Spleen (tissue), 11 donors: Measurements from ENCODE around the gene ZNF75A. TPM values are rescaled to one million over a fixed set of nuclear protein-coding genes. Genes with fewer than 3 reads are reported as not detected.

Experiments
- DNase-seq: peaks from one replicate; pipeline ENCODE4 v3.0.0-alpha.2; 2020
- H3K27ac ChIP-seq, 8 donors: fragments of 200-600 bp; sonication (generic) in 7 of 8; 1 replicate in 4 of 8; 2 replicates in 4 of 8; pipeline versions ENCODE4 v1.5.0 to v1.8.0; 2016 to 2021; ENCODE audit warnings: inconsistent platforms in 4 of 8, mild to moderate bottlenecking in 4 of 8, moderate library complexity in 1 of 8
- H3K27me3 ChIP-seq, 7 donors: fragments of 200-600 bp; sonication (generic) in 6 of 7; replicated peaks in 1 of 7; 1 replicate in 4 of 7; 2 replicates in 3 of 7; pipeline versions ENCODE4 v1.5.0 to v1.8.0; 2016 to 2021; ENCODE audit warnings: inconsistent platforms in 3 of 7, mild to moderate bottlenecking in 1 of 7
- H3K36me3 ChIP-seq, 6 donors: fragments of 200-600 bp; sonication (generic) in 5 of 6; 1 replicate in 4 of 6; 2 replicates in 2 of 6; pipeline versions ENCODE4 v1.5.0 to v1.8.0; 2016 to 2021; ENCODE audit warnings: inconsistent platforms in 2 of 6
- H3K4me1 ChIP-seq, 6 donors: fragments of 200-600 bp; sonication (generic) in 5 of 6; 1 replicate in 3 of 6; 2 replicates in 3 of 6; pipeline versions ENCODE4 v1.5.0 to v1.8.0; 2016 to 2021; ENCODE audit warnings: inconsistent platforms in 3 of 6
- H3K4me3 ChIP-seq, 8 donors: fragments of 200-600 bp; sonication (generic) in 7 of 8; 1 replicate in 4 of 8; 2 replicates in 4 of 8; pipeline versions ENCODE4 v1.5.0 to v1.8.0; 2016 to 2021; ENCODE audit warnings: inconsistent platforms in 4 of 8, mild to moderate bottlenecking in 4 of 8, moderate library complexity in 2 of 8
- H3K9me3 ChIP-seq, 8 donors: fragments of 200-600 bp; sonication (generic) in 7 of 8; 1 replicate in 4 of 8; 2 replicates in 4 of 8; pipeline versions ENCODE4 v1.5.0 to v1.8.0; 2016 to 2021; ENCODE audit warnings: inconsistent platforms in 4 of 8
- POLR2A ChIP-seq, 3 donors: fragments of 450-650 bp; IDR thresholded peaks; one replicate each; pipeline ENCODE4 v1.5.1; 2017; ENCODE audit warnings: antibody characterized with exemption in 3 of 3, mild to moderate bottlenecking in 1 of 3
- POLR2AphosphoS5 ChIP-seq, 3 donors: sonication (generic); formaldehyde crosslinking; IDR thresholded peaks; one replicate each; pipeline ENCODE4 v1.5.1; 2017; ENCODE audit warnings: antibody characterized with exemption in 3 of 3
- WGBS, 5 donors: extraction: QIAGEN DNeasy Blood & Tissue Kit in 3 of 5; methylation state at CpG; one replicate each; pipeline versions ENCODE4 v1.1.5 to v1.1.7; 2013 to 2018; 5-methylcytosine and 5-hydroxymethylcytosine counted together
- intact Hi-C: fragments of 100-400 bp; cut with DNase I; formaldehyde crosslinking; loops from one replicate; pipeline ENCODE4 v1.15.0; 2023; ENCODE audit warnings: low total_unique reads
- polyA plus RNA-seq, 3 donors: library from polyadenylated mRNA; stranded (reverse); fragments of 200-250 nt; gene quantifications; one replicate each; pipeline ENCODE4 v1.2.1, GENCODE V29; 2013
- total RNA-seq, 7 donors: library from RNA; depleted of rRNA in 3 of 7; stranded (reverse); fragments of >200 nt in 3 of 7; fragmentation: NEBNext Ultra II Directional in 4 of 7; extraction: Animal tissue kit (Norgen Biotek cat#: 25700) in 4 of 7; gene quantifications; one replicate each; pipeline versions ENCODE4 v1.1.0 to v1.2.1, GENCODE V29; 2016 to 2021
- TF ChIP-seq, protein P1 (sequence below), 11 experiments: fragments of 200-600 bp in 7 of 11; fragments of 450-650 bp in 4 of 11; sonication (generic) in 4 of 11; IDR thresholded peaks in 8 of 11; conservative IDR thresholded peaks in 3 of 11; 1 replicate in 7 of 11; 2 replicates in 4 of 11; pipeline versions ENCODE4 v1.4.0 to v1.8.0; 2016 to 2021; ENCODE audit warnings: antibody characterized with exemption in 11 of 11, inconsistent platforms in 4 of 11, mild to moderate bottlenecking in 1 of 11
- donor health status: healthy with polysubstance abuse.
- donor health status: DM: no; HTN: no; CAD: no; lungs with moderate emphysema.
- donor health status: DM: no; HTN: no; CAD: no.
- donor health status: Bipolar disorder and iron deficiency.
- donor health status: healthy.
- donor health status: DM: no; HTN: no; CAD: no.
- donor health status: DM: yes; HTN: yes; CAD: no.

The ZNF75A gene
- total and polyA plus RNA-seq, 10 donors: 17.1 to 48.2 (median 33.7) TPM

DNA sequence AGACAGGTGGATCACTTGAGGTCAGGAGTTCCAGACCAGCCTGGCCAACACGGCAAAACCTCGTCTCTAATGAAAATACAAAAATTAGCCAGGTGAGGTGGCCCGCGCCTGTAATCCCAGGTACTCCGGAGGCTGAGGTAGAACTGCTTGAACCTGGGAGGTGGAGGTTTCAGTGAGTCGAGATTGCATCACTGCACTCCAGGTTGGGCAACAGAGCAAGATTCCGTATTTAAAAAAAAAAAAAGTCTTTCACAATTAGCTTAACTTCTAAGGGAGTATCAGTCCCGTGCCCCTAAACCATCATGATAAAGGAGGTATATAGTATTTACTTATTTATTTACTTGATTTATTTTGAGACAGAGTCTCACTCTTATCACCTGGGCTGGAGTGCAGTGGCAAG lies 45.5 kb upstream of the ZNF75A start:
- peaks cover under 1 to 62% (median 11%) of the 10 kb centered on the region in 6 donors for H3K4me1 ChIP-seq
- DNase-seq: no peak
- 62 to 90% (median 76%) methylated on average over 8 of the region's 8 CpGs for WGBS, 5 donors
- H3K36me3 ChIP-seq: peaks cover 0 to 1% (median 0%) of the 10 kb centered on the region in 6 donors
- no peaks in the 10 kb centered on the region for H3K9me3 ChIP-seq
- peaks cover 0 to 30% (median 0%) of the 10 kb centered on the region in 7 donors for H3K27me3 ChIP-seq
- TF ChIP-seq POLR2A (IDR thresholded peaks at IDR 0.05) (no peak), POLR2AphosphoS5 (IDR thresholded peaks at IDR 0.05) (no peak)
- TF ChIP-seq, protein P1, sequence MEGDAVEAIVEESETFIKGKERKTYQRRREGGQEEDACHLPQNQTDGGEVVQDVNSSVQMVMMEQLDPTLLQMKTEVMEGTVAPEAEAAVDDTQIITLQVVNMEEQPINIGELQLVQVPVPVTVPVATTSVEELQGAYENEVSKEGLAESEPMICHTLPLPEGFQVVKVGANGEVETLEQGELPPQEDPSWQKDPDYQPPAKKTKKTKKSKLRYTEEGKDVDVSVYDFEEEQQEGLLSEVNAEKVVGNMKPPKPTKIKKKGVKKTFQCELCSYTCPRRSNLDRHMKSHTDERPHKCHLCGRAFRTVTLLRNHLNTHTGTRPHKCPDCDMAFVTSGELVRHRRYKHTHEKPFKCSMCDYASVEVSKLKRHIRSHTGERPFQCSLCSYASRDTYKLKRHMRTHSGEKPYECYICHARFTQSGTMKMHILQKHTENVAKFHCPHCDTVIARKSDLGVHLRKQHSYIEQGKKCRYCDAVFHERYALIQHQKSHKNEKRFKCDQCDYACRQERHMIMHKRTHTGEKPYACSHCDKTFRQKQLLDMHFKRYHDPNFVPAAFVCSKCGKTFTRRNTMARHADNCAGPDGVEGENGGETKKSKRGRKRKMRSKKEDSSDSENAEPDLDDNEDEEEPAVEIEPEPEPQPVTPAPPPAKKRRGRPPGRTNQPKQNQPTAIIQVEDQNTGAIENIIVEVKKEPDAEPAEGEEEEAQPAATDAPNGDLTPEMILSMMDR (IDR thresholded peaks at IDR 0.05 in 8 of 11, conservative IDR thresholded peaks at IDR 0.05 in 3 of 11): no peak
- H3K27ac ChIP-seq: peak overlapping the region in 7 of 8 donors; percentile 71 to 96 (median 86)
- intact Hi-C loops: no loop called here
- H3K4me3 ChIP-seq: peak overlapping the region in 1 of 8 donors; percentile 60

- Histone ChIP-seq H3K4me3 (peak overlapping the region in 1 of 8 donors; percentile 91), H3K9me3 (peaks cover 0 to 13% (median 0%) of the 10 kb centered on the region in 8 donors), H3K36me3 (peaks cover 0 to 27% (median 3%) of the 10 kb centered on the region in 6 donors), H3K27ac (peak overlapping the region; percentile 96 to 100 (median 99)), H3K27me3 (peaks cover 0 to 10% (median 0%) of the 10 kb centered on the region in 7 donors), H3K4me1 (peaks cover 9 to 71% (median 36%) of the 10 kb centered on the region in 6 donors)
- TF ChIP-seq POLR2A (IDR thresholded peaks at IDR 0.05) (no peak), POLR2AphosphoS5 (IDR thresholded peaks at IDR 0.05) (no peak)
- TF ChIP-seq, protein P1 (IDR thresholded peaks at IDR 0.05 in 8 of 11, conservative IDR thresholded peaks at IDR 0.05 in 3 of 11): no peak
- intact Hi-C loops: no loop called here
- DNase-seq: no peak
- WGBS, 5 donors: 95 to 97% (median 96%) methylated on average over 4 of the region's 4 CpGs
Observed at GRCh38 chr16:3262517-3262916, 42.8 kb upstream of the ZNF75A start.

DNA sequence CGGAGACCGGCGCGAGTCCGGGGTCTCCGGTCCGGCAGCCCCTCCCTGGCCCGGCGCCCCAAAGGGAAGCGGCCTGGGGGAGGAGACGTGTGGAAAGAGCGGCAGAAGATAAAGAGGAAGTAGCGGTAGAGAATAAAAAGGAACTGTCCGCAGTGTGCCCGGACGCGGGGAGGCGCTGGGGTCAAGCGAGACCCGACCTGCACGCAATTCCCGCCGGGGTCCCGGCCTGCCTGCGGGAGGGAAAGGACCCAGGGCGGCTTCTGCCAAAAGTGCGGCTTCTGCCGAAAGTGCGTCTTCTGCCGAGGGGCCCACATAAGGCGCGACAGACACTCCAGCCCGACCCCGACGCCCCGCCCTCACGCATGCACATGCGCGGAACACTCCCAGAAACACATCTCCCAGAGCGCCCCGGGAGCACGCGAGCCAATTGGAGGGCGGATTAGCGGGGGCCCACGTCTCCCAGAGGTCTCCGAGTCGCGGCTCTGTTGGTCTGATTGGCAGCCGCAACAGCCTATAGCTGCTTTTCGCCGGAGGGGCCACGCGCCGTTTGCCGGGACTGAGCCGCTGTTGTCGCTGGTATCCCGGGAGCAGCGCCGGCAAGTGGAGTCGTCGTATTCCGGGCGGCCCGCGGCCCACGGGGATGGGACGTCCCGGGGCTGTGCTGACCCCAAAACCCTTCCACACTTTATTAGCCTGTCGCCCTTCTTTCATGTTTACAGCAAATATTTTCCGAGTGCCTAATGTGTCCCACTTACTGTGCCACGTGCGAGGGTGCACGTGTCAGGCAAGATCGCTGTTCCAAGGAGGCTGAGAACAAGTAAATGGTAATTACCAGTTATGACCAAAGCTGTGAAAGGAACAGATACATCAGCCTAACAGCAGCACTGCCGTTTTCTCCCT lies 40.9 kb upstream of the ZNF75A start:
- Histone ChIP-seq H3K9me3 (peaks cover 0 to 13% (median 0%) of the 10 kb centered on the region in 8 donors), H3K4me1 (peaks cover 21 to 76% (median 46%) of the 10 kb centered on the region in 6 donors), H3K36me3 (peaks cover 0 to 46% (median 3%) of the 10 kb centered on the region in 6 donors), H3K4me3 (peak overlapping the region; percentile 73 to 94 (median 80)), H3K27me3 (no peaks in the 10 kb centered on the region), H3K27ac (peak overlapping the region; percentile 96 to 100 (median 99))
- intact Hi-C loops: no loop called here
- DNase-seq: peak; percentile 99
- 1 to 2% (median 1%) methylated on average over 68 to 77 of the region's 77 CpGs for WGBS, 5 donors
- TF ChIP-seq, protein P1 (IDR thresholded peaks at IDR 0.05 in 8 of 11, conservative IDR thresholded peaks at IDR 0.05 in 3 of 11): peak in 6 of 11 experiments; percentile 19 to 46 (median 32)
- TF ChIP-seq POLR2AphosphoS5 (IDR thresholded peaks at IDR 0.05): peak; percentile 96 to 98 (median 97)
- TF ChIP-seq POLR2A (IDR thresholded peaks at IDR 0.05): peak in 2 of 3 donors; percentile 72 to 75
